HL-60/S4 treated with phorbol 12-myristate 13-acetate at 8.2 ng/mL for 4 days and 3 days (cell line): ENCODE data around the gene OXSR1.
"Not testable (repeated sequence)": the region's sequence is repeated elsewhere in the genome, so short reads cannot be mapped to it uniquely, and the experiment has no call there.

Experiments used
- in situ Hi-C: fragments of 300-500 bp; cut with MboI; formaldehyde crosslinking; loops from 2 replicates; pipeline ENCODE4 v1.15.0; 2022; ENCODE audit warnings: low sequenced_read_pairs

OXSR1 gene

DNA sequence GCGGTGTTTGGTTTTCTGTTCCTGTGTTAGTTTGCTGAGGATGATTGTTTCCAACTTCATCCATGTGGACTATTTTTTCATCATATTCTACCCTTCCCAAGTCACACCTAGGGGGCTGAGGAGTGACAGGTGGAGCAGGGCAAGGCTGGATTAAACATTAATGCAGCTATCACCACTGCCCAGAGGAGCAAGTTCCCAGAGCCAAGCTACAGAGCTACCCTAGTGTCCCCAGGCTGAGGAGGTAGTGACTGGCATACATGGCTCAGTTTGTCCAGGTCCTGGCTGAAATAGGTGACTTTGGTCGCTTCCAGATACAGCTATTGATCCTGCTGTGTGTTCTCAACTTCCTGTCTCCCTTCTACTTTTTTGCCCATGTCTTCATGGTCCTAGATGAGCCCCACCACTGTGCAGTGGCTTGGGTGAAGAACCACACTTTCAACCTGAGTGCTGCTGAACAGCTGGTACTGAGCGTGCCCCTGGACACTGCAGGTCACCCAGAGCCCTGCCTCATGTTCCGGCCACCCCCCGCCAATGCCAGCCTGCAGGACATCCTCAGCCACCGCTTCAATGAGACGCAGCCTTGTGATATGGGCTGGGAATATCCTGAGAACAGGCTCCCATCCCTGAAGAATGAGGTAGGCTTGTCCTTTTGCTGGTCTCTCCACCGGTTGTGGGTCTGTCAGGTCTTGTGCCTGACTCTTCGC lies 100.4 kb downstream of the OXSR1 start, which contains the start of gene SLC22A13:
Gene SLC22A13, plus strand, starts transcription at position 209 of the 704 bp plus-strand sequence. Its CDS starts 49 bp downstream, at position 258.
- in situ Hi-C loops = no loop called here

GRCh38 chr3:38266810-38267209 lies 101.5 kb downstream of the OXSR1 start:
- in situ Hi-C loops = no loop called here

DNA sequence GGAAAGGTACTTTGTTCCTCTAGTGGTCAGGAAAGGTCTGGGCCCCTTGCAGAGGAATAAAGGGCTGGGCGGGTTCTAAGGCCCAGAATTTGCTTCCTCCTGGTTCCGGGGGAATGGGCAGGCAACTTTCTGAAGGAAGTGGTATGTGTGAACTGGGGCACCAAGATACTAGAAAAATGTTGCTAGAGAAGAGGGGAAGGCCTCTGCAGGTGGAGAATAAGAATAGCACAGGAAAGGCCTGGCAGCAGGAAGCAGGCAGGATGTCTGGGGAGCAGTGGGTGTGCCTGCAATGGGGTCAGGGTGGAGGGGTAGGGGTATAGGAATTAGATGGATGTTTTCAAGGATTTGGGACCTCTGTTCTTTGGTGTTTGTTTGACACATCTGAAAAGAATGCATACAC lies 102.3 kb downstream of the OXSR1 start:
- in situ Hi-C loops = no loop called here

DNA sequence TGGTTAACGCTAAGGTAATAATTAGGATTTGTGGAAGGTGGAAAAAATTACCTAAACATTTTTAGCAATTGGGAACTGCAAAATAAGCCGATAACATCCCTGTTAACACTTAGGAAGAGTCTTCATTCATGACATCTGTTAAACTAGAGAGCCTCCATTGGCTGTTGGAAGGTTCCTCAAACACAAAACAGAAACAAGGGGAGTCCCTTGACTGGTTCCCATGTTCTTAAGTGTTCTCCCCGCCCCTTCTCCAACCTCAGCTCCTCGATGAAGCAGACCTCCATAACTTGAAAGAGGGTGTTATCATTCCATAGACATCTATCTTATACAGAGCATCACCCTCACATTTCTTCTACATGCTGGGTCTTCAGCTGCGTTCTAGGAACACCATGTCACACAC lies 102.8 kb downstream of the OXSR1 start:
- in situ Hi-C loops = no loop called here

DNA sequence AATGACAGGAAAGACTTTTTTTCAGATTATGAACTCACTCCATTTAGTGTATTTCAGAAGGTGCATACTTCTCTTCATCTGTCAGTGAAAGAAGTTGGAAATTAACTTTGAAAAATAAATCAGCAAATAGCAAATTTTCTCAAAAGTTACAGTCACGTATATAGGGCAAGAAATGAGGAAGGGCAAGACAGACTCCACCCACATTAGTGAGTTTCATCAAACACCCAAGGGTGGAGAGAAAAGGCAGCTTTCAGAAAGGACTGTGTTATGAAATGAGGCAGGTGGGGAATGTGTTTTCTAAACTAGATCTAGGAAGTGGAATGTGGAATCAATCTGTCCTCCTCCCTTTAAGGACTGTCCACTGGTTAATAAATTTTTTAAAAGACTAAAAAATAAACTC lies 103.2 kb downstream of the OXSR1 start:
- in situ Hi-C loops = no loop called here

GRCh38 chr3:38270606-38271005 lies 105.3 kb downstream of the OXSR1 start:
- in situ Hi-C loops = no loop called here

- in situ Hi-C loops = no loop called here
Measured at GRCh38 chr3:38271553-38271952, 106.2 kb downstream of the OXSR1 start.

- in situ Hi-C loops = no loop called here
Measured at GRCh38 chr3:38274864-38275649, 109.7 kb downstream of the OXSR1 start.

GRCh38 chr3:38275658-38276057 lies 110.3 kb downstream of the OXSR1 start:
- in situ Hi-C loops = no loop called here

DNA sequence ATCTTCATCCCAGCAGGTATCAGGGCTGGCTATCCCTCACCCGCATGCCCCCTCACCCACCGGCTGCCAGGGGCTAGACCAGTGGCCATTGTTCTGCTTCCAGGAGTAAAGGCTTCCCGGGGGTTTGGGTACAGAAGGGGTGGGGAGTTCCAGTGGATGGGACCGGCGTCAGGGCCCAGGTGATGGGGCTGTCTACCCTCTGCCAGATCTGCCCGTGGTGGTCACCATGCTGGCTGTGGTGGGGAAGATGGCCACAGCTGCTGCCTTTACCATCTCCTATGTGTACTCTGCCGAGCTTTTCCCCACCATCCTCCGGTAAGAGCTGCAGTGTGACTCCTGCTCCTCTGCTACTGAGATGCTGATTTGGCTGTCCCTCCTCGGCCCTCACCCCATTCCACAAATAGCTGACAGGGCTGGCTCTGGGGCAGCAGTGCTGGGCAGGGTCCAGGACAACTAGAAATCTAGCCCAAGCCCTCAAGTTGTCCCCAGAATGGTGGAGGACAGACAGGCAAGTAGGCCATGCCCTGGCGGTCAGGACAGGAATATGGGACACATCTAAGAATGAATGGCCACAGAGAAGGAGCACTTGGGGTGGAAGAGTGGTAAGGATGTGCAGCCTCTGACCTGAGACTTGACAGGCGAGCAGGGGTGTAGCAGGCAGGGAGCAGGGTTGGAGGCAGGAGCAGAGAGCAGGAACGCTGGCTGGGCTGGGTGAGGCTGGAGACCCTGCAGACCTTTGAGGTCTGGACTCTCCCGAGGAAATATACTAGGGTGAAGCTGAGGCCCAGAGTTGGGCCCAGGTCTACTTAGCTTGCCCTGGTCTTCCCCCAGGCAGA lies 111.0 kb downstream of the OXSR1 start:
- in situ Hi-C loops = no loop called here

DNA sequence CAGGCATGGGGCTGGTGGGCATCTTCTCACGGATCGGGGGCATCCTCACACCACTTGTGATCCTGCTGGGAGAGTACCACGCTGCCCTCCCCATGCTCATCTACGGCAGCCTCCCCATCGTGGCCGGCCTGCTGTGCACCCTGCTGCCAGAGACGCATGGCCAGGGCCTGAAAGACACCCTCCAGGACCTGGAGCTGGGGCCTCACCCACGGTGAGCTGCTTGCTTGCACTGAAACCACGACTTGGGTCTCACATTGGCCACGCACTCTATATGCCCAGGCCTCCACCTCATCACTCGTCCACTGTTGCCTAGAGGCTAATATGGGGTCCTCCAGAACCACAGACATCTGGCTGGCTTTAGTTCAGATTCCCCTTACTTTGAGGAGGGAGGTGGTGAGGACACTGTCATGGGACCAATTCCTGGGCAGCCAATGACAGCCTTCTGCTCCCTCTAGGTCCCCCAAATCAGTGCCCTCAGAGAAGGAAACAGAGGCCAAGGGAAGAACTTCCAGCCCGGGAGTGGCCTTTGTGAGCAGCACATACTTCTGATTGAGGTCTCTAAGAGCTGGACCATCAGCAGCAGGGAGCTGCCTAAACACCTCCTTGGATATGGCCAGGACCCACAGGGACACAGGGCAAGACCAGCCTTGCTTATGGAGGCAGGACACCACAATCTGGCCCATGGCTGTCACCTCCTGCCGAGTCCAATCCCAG lies 111.7 kb downstream of the OXSR1 start:
- in situ Hi-C loops = no loop called here

GRCh38 chr3:38278841-38279240 lies 113.5 kb downstream of the OXSR1 start:
- in situ Hi-C loops = no loop called here

- in situ Hi-C loops = no loop called here
Measured at GRCh38 chr3:38281895-38282686, 116.8 kb downstream of the OXSR1 start, which contains the start of gene SLC22A14. Gene SLC22A14, plus strand, starts transcription at chr3:38282294. Its CDS starts 23,733 bp downstream, at chr3:38306027.

- in situ Hi-C loops = no loop called here
Measured at GRCh38 chr3:38283810-38284755, 118.7 kb downstream of the OXSR1 start.

DNA sequence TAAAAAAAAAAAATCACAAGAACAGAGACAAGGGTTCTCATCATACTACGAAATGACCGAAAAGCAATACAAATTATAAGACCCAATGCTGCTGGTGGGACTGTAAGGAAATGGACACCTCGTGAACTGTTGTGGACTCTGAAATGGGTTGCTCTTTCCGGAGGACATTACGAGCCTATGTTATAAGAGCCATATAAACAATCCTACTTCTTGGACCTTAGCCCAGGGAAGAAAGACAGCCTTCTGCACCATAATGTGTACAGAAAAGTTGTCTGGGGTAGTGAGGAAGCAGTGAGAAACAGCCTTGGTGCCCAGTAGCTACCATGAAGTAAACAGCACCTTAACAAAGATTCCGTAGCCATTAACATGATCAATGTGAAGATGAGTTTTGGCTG lies 119.4 kb downstream of the OXSR1 start:
- in situ Hi-C loops = no loop called here

DNA sequence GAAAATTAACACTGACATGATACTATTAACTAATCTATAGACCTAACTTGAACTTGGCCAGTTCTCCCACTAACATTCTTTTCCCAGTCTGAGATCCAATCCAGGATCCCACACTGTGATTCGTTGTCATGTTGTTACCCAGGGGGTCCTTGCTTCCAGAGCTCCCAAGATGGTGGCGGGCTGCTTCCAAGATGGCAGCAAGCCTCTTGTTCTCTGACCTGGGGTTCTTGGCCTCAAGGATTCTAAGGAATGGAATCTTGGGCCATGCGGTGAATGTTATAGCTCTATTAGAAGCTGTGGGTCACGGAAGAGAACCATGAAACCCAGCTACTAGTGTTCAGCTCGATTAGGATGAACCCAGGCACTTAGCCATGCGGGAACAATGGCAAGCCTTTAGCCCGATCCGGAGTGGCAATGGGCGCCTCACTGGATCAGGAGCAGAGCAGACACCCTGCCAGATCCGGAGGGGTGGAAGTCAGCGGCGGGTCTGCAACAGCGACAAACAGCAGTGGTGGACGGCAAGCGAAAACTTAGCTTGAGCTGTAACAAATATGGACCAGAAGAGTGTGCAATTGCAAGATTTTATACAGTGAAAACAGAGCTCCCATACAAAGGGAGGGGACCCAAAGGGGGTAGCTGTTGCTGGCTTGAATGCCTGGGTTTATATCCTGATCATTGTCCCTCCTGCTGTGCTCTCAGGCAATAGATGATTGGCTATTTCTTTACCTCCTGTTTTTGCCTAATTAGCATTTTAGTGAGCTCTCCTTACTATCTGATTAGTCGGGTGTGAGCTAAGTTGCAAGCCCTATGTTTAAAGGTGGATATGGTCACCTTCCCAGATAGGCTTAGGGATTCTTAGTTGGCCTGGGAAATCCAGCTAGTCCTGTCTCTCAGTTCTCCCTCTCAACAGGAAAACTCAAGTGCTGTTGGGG lies 124.2 kb downstream of the OXSR1 start:
- in situ Hi-C loops = not testable (repeated sequence)

- in situ Hi-C loops = not testable (repeated sequence)
Measured at GRCh38 chr3:38297053-38297452, 131.7 kb downstream of the OXSR1 start.

DNA sequence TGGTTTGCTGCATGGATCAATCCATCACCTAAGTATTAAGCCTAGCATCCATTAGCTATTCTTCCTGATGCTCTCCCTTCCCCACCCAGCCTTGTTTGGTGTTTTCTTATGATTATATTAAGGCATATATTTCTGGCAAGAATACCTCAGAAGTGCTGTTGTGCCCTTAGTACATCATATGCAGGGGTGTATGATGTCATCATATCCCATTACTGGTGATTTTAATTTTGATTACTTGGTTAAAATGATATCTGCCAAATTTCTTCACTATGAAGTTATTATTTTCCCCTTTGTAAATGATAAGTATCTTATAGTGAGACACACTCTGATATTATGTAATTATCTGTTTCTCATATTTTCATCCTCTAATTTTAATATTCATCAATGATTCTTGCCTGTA lies 132.2 kb downstream of the OXSR1 start:
- in situ Hi-C loops = no loop called here
